ENCODE data around the gene C2orf49. TPM values are rescaled to one million over a fixed set of nuclear protein-coding genes. Genes with fewer than 3 reads are reported as not detected.

Gene C2orf49
- total and polyA plus RNA-seq, 9 of the 15 experiments (the other 6 are each of a cell fraction or from before 2014, with no cell fraction given): 17.9 to 38.2 (median 25.6) TPM

- no peak overlapping the region for H3K4me2 ChIP-seq (ENCODE audit: insufficient read depth, low read length)
- H3K27ac ChIP-seq (ENCODE audit: extremely low read depth, low read depth, low read length): no peak overlapping the region
- H3K9ac ChIP-seq (ENCODE audit: insufficient read depth in 1 of 2, low read depth in 2 of 2, low read length in 2 of 2): no peak overlapping the region
- peaks cover 3% of the 10 kb centered on the region for H3K9me1 ChIP-seq (ENCODE audit: control insufficient read depth, insufficient read depth, low read length)
- H3K36me3 ChIP-seq (ENCODE audit: control insufficient read depth, insufficient read depth, low read length): peaks cover 78% of the 10 kb centered on the region
- intact Hi-C loops (cut with micrococcal nuclease): no loop called here
- H2AFZ ChIP-seq (ENCODE audit: low read depth, low read length): no peak overlapping the region
- no peaks in the 10 kb centered on the region for H3K9me3 ChIP-seq (replicated peaks; ENCODE audit: control insufficient read depth, insufficient read depth, low read depth, low read length)
- ATAC-seq (peak; percentile 92), FAIRE-seq (peak; percentile 87), DNase-seq (ENCODE audit: extremely low read depth in 1 of 4, low spot score in 3 of 4) (peak; percentile 43 to 72 (median 52))
- ChIA-PET CTCF (ENCODE audit: low intra/inter-chr PET ratio) (interaction anchor here (0.9 kb wide), 1 partner anchor 233 kb away, joined by 3 read pairs; no protein-coding TSS in a partner anchor), POLR2A (no interaction called here)
- no peaks in the 10 kb centered on the region for H3K27me3 ChIP-seq (ENCODE audit: control insufficient read depth in 2 of 2, insufficient read depth in 2 of 2, low read length in 2 of 2)
- H3K79me2 ChIP-seq (ENCODE audit: control insufficient read depth, insufficient read depth, low read length): no peaks in the 10 kb centered on the region
- in situ Hi-C loops (cut with MboI): no loop called here
- WGBS (ENCODE audit: insufficient coverage, low coverage, missing lambda C conversion rate): 21% methylated on average over 5 of the region's 5 CpGs
- no peak overlapping the region for H3K4me3 ChIP-seq
- 0 out of 5 replicates have a peak, but pooled peaks cover 0 to 3% of the 10 kb centered on the region in 2 experiments for H3K4me1 ChIP-seq (replicated peaks in 1 of 2; ENCODE audit: control insufficient read depth in 2 of 2, insufficient read depth in 2 of 2, low read length in 2 of 2)
- BruUV-seq (replicated peaks): no TSS peak
- peaks cover 3% of the 10 kb centered on the region; the same call in 1 of the 2 replicates for H4K20me1 ChIP-seq (replicated peaks; ENCODE audit: control insufficient read depth, insufficient read depth, low read length)
- peak in 1 of 2 experiments; percentile 19 for TF ChIP-seq E2F6 (IDR thresholded peaks at IDR 0.05; ENCODE audit: borderline replicate concordance in 1 of 2, extremely low read depth in 1 of 2, insufficient read depth in 1 of 2, insufficient read length in 1 of 2, low read depth in 1 of 2, low read length in 1 of 2, poor library complexity in 1 of 2, severe bottlenecking in 1 of 2)
- TF ChIP-seq SPI1 (IDR thresholded peaks at IDR 0.05; ENCODE audit: borderline replicate concordance, low read depth, low read length): peak; percentile 96
- TF ChIP-seq RAD51 (IDR thresholded peaks at IDR 0.05; ENCODE audit: borderline replicate concordance, low read depth): peak; percentile 80; the same call in 1 of the 2 replicates
- peak; percentile 42 for TF ChIP-seq REST (IDR thresholded peaks at IDR 0.05; ENCODE audit: borderline replicate concordance)
- TF ChIP-seq REST (CRISPR knock-in tag; IDR thresholded peaks at IDR 0.05; ENCODE audit: low read depth): no peak
- 0 out of 4 replicates have a peak, but pooled peaks of 1 of the 2 experiments have one; percentile 38 for TF ChIP-seq MNT (conservative IDR thresholded peaks at IDR 0.05)
- TF ChIP-seq TOE1 (IDR thresholded peaks at IDR 0.05; ENCODE audit: borderline replicate concordance): peak; percentile 56; the same call in 1 of the 2 replicates
- no peak for TF ChIP-seq TOE1 (CRISPR knock-in tag; IDR thresholded peaks at IDR 0.05; ENCODE audit: borderline replicate concordance, low read depth)
- no peak for TF ChIP-seq ARID1B (IDR thresholded peaks at IDR 0.05)
These were observed 49.6 kb upstream of the C2orf49 start for GRCh38 chr2:105287692-105288091.

Data from K562 (cell line).